Osteoblast (primary cell): Measurements from ENCODE around the gene ABCC4. TPM values are rescaled to one million over a fixed set of nuclear protein-coding genes. Genes with fewer than 3 reads are reported as not detected.

Experiments used
- DNase-seq: peaks from one replicate; pipeline ENCODE4 v3.0.0; 2011; ENCODE audit warnings: low spot score, mixed read lengths; ENCODE audit not compliant: insufficient read length; ENCODE audit errors: missing footprints
- H2AFZ ChIP-seq: 2 replicates; pipeline ENCODE4 v1.6.0; 2011; ENCODE audit warnings: mild to moderate bottlenecking, low read length
- H3K27ac ChIP-seq: 2 replicates; pipeline ENCODE4 v1.5.1; 2011; ENCODE audit warnings: mild to moderate bottlenecking, low read depth, low read length, moderate library complexity
- H3K27me3 ChIP-seq: 2 replicates; pipeline ENCODE4 v1.6.0; 2012; ENCODE audit warnings: mild to moderate bottlenecking, control low read depth, inconsistent platforms, low read length, moderate library complexity; ENCODE audit not compliant: insufficient read depth
- H3K36me3 ChIP-seq: 2 replicates; pipeline ENCODE4 v1.5.1; 2011; ENCODE audit warnings: mild to moderate bottlenecking, low read length, control low read depth, moderate library complexity; ENCODE audit not compliant: insufficient read depth
- H3K4me1 ChIP-seq: 2 replicates; pipeline ENCODE4 v1.5.1; 2011; ENCODE audit warnings: mild to moderate bottlenecking, low read length, control low read depth, moderate library complexity; ENCODE audit not compliant: insufficient read depth
- H3K4me2 ChIP-seq: 2 replicates; pipeline ENCODE4 v1.6.0; 2011; ENCODE audit warnings: mild to moderate bottlenecking, low read length; ENCODE audit not compliant: insufficient read depth
- H3K4me3 ChIP-seq: fragments of 200-600 bp; sonication (generic); 3 replicates; pipeline ENCODE4 v1.5.1; 2012; ENCODE audit warnings: mild to moderate bottlenecking, low read length, inconsistent platforms; ENCODE audit not compliant: insufficient read depth
- H3K79me2 ChIP-seq: 2 replicates; pipeline ENCODE4 v1.6.0; 2012; ENCODE audit warnings: mild to moderate bottlenecking, low read length, control low read depth, inconsistent platforms; ENCODE audit not compliant: insufficient read depth
- H3K9me3 ChIP-seq: 2 replicates; pipeline ENCODE4 v1.5.1; 2011; ENCODE audit warnings: low read depth, low read length, control low read depth
- H4K20me1 ChIP-seq: 2 replicates; pipeline ENCODE4 v1.6.0; 2012; ENCODE audit warnings: mild to moderate bottlenecking, low read length, control low read depth; ENCODE audit not compliant: insufficient read depth
- CTCF ChIP-seq: IDR thresholded peaks from 2 replicates; pipeline ENCODE4 v1.5.1; 2011; ENCODE audit warnings: mild to moderate bottlenecking, low read depth, low read length, moderate library complexity; ENCODE audit errors: extremely low read depth
- total RNA-seq: library from RNA; depleted of rRNA; stranded (reverse); fragments of >200 nt; gene quantifications from 2 replicates; pipeline ENCODE4 v1.2.3, GENCODE V29; 2012

Gene ABCC4
- total RNA-seq, 1 donor: 27.5 TPM

GRCh38 chr13:95246292-95247082 is 54.8 kb downstream of the ABCC4 start:
- DNase-seq: no peak
- no peak overlapping the region for H3K27ac ChIP-seq
- no peak for TF ChIP-seq CTCF
- H3K27me3 ChIP-seq: no peaks in the 10 kb centered on the region
- H3K9me3 ChIP-seq: no peaks in the 10 kb centered on the region
- H2AFZ ChIP-seq: no peak overlapping the region
- no peaks in the 10 kb centered on the region for H3K79me2 ChIP-seq
- H3K4me2 ChIP-seq: no peak overlapping the region
- peaks cover 2% of the 10 kb centered on the region for H4K20me1 ChIP-seq
- no peaks in the 10 kb centered on the region for H3K36me3 ChIP-seq
- no peak overlapping the region for H3K4me3 ChIP-seq
- no peaks in the 10 kb centered on the region for H3K4me1 ChIP-seq

GRCh38 chr13:95245071-95245470 is 56.2 kb downstream of the ABCC4 start:
- Histone ChIP-seq H2AFZ (no peak overlapping the region), H3K27me3 (no peaks in the 10 kb centered on the region), H3K4me2 (no peak overlapping the region), H3K4me1 (no peaks in the 10 kb centered on the region), H3K79me2 (no peaks in the 10 kb centered on the region), H3K36me3 (no peaks in the 10 kb centered on the region), H3K4me3 (no peak overlapping the region), H3K9me3 (no peaks in the 10 kb centered on the region), H3K27ac (no peak overlapping the region), H4K20me1 (peaks cover 2% of the 10 kb centered on the region)
- no peak for TF ChIP-seq CTCF
- DNase-seq: no peak

GRCh38 chr13:95243207-95243606 is 58.0 kb downstream of the ABCC4 start:
- H4K20me1 ChIP-seq: no peaks in the 10 kb centered on the region
- H3K4me1 ChIP-seq: no peaks in the 10 kb centered on the region
- no peak overlapping the region for H3K27ac ChIP-seq
- no peaks in the 10 kb centered on the region for H3K9me3 ChIP-seq
- H3K4me3 ChIP-seq: no peak overlapping the region
- H3K27me3 ChIP-seq: no peaks in the 10 kb centered on the region
- H3K4me2 ChIP-seq: no peak overlapping the region
- DNase-seq: no peak
- no peak overlapping the region for H2AFZ ChIP-seq
- no peaks in the 10 kb centered on the region for H3K79me2 ChIP-seq
- no peak for TF ChIP-seq CTCF
- no peaks in the 10 kb centered on the region for H3K36me3 ChIP-seq

GRCh38 chr13:95241321-95241720 is 59.9 kb downstream of the ABCC4 start:
- H4K20me1 ChIP-seq: peaks cover 2% of the 10 kb centered on the region
- DNase-seq: no peak
- H3K9me3 ChIP-seq: no peaks in the 10 kb centered on the region
- no peaks in the 10 kb centered on the region for H3K79me2 ChIP-seq
- H3K36me3 ChIP-seq: no peaks in the 10 kb centered on the region
- no peak overlapping the region for H3K27ac ChIP-seq
- no peak for TF ChIP-seq CTCF
- no peaks in the 10 kb centered on the region for H3K27me3 ChIP-seq
- no peak overlapping the region for H2AFZ ChIP-seq
- H3K4me2 ChIP-seq: no peak overlapping the region
- H3K4me3 ChIP-seq: no peak overlapping the region
- no peaks in the 10 kb centered on the region for H3K4me1 ChIP-seq
